HUES48 (cell line): Measurements from ENCODE around the gene PHLDB3.

Experiments
- H3K27ac ChIP-seq: one replicate; pipeline ENCODE4 v1.7.0; 2013; ENCODE audit warnings: low read depth, low read length, inconsistent platforms
- H3K27me3 ChIP-seq: 2 replicates; pipeline ENCODE4 v1.6.1; 2013; ENCODE audit warnings: mild to moderate bottlenecking, low read length; ENCODE audit not compliant: control insufficient read depth, insufficient read depth
- H3K36me3 ChIP-seq: 2 replicates; pipeline ENCODE4 v1.6.1; 2013; ENCODE audit warnings: low read length; ENCODE audit not compliant: control insufficient read depth, insufficient read depth
- H3K4me1 ChIP-seq: 2 replicates; pipeline ENCODE4 v1.6.1; 2013; ENCODE audit warnings: mild to moderate bottlenecking, low read length; ENCODE audit not compliant: control insufficient read depth, insufficient read depth
- H3K4me3 ChIP-seq: 2 replicates; pipeline ENCODE4 v1.5.1; 2013; ENCODE audit warnings: mild to moderate bottlenecking, low read depth, low read length
- H3K9ac ChIP-seq: 2 replicates; pipeline ENCODE4 v1.6.1; 2013; ENCODE audit warnings: mild to moderate bottlenecking, low read depth, low read length, moderate library complexity
- H3K9me3 ChIP-seq: 2 replicates; pipeline ENCODE4 v1.6.1; 2013; ENCODE audit warnings: low read length; ENCODE audit not compliant: control insufficient read depth, insufficient read depth

The PHLDB3 gene

GRCh38 chr19:43541920-43542650 is 37.5 kb upstream of the PHLDB3 start:
- peaks cover 71% of the 10 kb centered on the region for H3K36me3 ChIP-seq
- no peak overlapping the region for H3K27ac ChIP-seq
- H3K9ac ChIP-seq: no peak overlapping the region
- no peaks in the 10 kb centered on the region for H3K27me3 ChIP-seq
- H3K4me1 ChIP-seq: no peaks in the 10 kb centered on the region
- 0 out of 2 replicates have a peak, but pooled peaks cover 9% of the 10 kb centered on the region for H3K9me3 ChIP-seq
- no peak overlapping the region for H3K4me3 ChIP-seq

DNA sequence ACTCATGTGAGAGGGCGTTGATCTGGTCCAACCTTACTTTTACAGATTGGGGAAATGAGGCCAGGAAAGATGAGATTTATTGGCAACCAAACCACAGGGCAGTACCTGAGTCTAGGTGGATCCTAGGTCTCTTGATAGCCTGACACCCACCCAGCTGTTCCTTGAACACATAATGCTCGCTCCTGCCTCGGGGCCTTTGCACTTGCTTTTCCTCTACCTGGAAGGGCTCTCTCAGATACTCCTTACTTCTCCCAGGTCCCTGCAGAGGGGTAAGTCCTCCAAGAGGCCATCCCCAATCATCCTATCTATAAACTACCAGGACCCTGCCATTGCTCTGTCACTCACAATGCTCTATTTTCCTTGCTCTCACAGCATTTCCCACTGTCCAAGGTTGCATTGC is 35.8 kb upstream of the PHLDB3 start:
- Histone ChIP-seq H3K27me3 (no peaks in the 10 kb centered on the region), H3K9ac (no peak overlapping the region), H3K36me3 (peaks cover 65% of the 10 kb centered on the region), H3K4me1 (0 out of 2 replicates have a peak, but pooled peaks cover 4% of the 10 kb centered on the region), H3K4me3 (no peak overlapping the region), H3K27ac (no peak overlapping the region), H3K9me3 (0 out of 2 replicates have a peak, but pooled peaks cover 9% of the 10 kb centered on the region)

DNA sequence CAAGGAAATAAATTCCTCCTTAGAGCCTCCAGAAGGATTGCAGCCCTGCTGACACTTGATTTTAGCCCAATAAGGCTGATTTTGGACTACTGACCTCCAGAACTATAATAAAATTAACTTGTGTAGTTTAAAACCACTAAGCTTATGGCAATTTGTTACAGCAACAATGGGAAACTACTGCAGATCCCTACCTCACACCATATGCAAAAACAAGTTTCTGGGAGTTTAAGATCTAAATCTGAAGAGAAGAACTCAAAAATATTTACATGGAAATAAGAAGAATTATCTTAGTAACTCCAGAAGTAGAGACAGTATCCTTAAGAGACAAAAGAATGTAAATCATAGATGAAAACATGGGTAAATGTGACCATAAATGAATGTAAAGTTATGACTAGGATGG is 34.4 kb upstream of the PHLDB3 start:
- no peak overlapping the region for H3K4me3 ChIP-seq
- H3K9me3 ChIP-seq: 0 out of 2 replicates have a peak, but pooled peaks cover 9% of the 10 kb centered on the region
- H3K9ac ChIP-seq: no peak overlapping the region
- H3K27ac ChIP-seq: no peak overlapping the region
- H3K27me3 ChIP-seq: no peaks in the 10 kb centered on the region
- peaks cover 11% of the 10 kb centered on the region; the same call in 1 of the 2 replicates for H3K4me1 ChIP-seq
- H3K36me3 ChIP-seq: peaks cover 56% of the 10 kb centered on the region

- peak overlapping the region; percentile 75; the same call in 1 of the 2 replicates for H3K4me3 ChIP-seq
- H3K4me1 ChIP-seq: peaks cover 11% of the 10 kb centered on the region; the same call in 1 of the 2 replicates
- no peak overlapping the region for H3K27ac ChIP-seq
- H3K27me3 ChIP-seq: no peaks in the 10 kb centered on the region
- H3K36me3 ChIP-seq: peaks cover 22% of the 10 kb centered on the region
- 0 out of 2 replicates have a peak, but pooled peaks cover 9% of the 10 kb centered on the region for H3K9me3 ChIP-seq
- no peak overlapping the region for H3K9ac ChIP-seq
These were observed 30.5 kb upstream of the PHLDB3 start for GRCh38 chr19:43534816-43535761.

DNA sequence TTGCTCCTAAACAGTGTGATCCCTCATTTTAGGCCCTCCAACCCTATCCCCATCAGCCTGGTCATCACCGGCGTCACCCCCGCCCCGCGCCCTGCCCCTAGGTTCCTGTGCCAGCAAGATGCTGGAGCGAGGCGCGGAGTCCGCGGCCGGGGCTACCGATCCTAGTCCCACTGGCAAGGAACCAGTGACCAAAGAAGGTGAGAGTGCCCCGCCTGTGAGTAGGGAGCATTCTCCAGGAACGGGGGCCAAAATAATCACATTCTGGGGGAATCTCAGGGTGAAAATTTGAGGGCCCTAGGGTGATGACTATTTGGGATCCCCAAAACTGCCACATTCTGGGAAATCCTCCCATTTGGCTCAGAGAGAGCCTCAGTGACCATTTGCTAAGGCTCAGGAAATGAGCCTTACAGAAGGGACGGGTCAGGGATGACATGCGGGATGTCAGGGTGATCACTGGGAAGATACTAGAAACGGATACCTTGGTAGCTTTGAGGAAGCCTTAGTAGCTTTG is 29.8 kb upstream of the PHLDB3 start:
- Histone ChIP-seq H3K27me3 (no peaks in the 10 kb centered on the region), H3K36me3 (peaks cover 18% of the 10 kb centered on the region), H3K9ac (no peak overlapping the region), H3K4me1 (peaks cover 11% of the 10 kb centered on the region; the same call in 1 of the 2 replicates), H3K4me3 (peak overlapping the region; percentile 75), H3K27ac (peak overlapping the region; percentile 36), H3K9me3 (0 out of 2 replicates have a peak, but pooled peaks cover 8% of the 10 kb centered on the region)

DNA sequence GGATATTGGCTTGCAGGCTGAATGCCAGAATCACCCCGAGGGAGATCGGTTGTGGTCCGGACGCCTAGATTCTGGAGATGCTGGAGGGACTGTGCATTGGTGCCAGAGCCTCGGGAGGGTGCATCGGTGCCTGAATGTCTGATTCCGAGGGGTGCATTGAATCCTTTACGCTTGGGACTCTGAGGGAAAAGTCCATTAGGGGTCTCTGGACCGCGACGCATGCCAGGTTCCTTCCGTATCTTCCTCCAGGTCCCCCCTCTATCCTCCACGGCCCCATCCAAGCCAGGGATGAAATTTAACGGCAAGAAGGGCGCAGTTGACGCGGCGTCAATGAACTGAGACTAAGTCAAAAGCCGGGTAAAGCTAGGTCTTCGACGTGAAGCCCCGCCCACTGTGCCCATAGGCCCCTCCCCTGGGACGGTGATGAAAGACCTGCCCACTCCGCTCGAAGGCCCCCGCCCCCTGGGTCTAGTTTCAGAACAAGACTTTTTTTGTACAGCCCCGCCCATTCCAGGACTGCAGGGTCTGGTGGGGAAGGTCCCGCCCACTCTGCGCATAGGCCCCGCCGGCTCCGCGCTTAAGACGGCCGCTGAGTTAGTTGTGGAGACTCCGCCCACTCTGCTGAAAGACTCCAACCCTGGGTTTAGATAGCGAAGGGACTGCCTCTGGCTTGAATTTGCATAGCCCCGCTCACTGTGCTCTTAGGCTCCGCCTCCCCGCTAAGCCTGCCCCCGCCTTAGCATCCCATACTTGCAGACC is 29.2 kb upstream of the PHLDB3 start:
- H3K27me3 ChIP-seq: no peaks in the 10 kb centered on the region
- peak overlapping the region; percentile 17; the same call in 1 of the 2 replicates for H3K9ac ChIP-seq
- H3K4me3 ChIP-seq: peak overlapping the region; percentile 75
- peaks cover 12% of the 10 kb centered on the region for H3K36me3 ChIP-seq
- H3K9me3 ChIP-seq: 0 out of 2 replicates have a peak, but pooled peaks cover 2% of the 10 kb centered on the region
- H3K4me1 ChIP-seq: peaks cover 11% of the 10 kb centered on the region; the same call in 1 of the 2 replicates
- peak overlapping the region; percentile 77 for H3K27ac ChIP-seq

DNA sequence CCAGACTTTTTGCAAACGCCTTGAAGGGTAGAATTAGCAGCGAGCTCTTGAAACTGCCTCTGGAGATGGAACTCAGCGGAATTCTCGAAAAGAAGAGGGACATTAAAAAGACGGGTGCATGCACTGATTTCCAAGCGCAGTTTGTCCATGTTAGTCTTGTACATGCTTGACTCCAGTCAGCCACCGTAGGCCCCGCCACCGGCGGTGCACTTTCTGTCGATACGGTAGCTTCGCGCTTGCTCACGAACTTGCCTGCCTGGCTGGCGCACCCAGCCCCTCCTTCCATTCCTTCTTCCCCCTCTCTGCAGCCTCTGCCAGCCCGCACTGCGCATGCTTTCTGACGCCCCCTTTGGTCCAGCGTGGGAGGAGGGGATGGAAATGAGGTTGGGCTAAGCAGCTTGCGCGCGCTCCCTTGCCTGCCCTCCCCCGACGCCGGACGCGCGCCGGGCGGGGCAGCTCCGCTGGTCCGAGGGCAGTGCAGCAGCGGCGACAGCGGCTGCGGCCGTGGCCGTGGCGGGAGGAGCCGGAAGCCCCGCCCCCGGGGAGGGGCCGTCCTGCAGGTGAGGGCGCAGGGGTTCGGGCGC is 28.5 kb upstream of the PHLDB3 start, which contains the start of gene ZNF575:
TSS of gene ZNF575 (plus strand) at position 227 of the 584 bp plus-strand sequence. CDS start 1,235 bp downstream, outside the sequence.
- peak within 1 kb of the TSS; percentile 34 for H3K9ac ChIP-seq
- H3K4me3 ChIP-seq: peak within 1 kb of the TSS; percentile 75
- H3K27me3 ChIP-seq: peaks cover 5% of the 10 kb centered on the region; the same call in 1 of the 2 replicates
- H3K36me3 ChIP-seq: 0 out of 2 replicates have a peak, but pooled peaks cover 6% of the 10 kb centered on the region
- peak within 1 kb of the TSS; percentile 77 for H3K27ac ChIP-seq
- H3K4me1 ChIP-seq: peaks cover 11% of the 10 kb centered on the region; the same call in 1 of the 2 replicates
- no peaks in the 10 kb centered on the region for H3K9me3 ChIP-seq

DNA sequence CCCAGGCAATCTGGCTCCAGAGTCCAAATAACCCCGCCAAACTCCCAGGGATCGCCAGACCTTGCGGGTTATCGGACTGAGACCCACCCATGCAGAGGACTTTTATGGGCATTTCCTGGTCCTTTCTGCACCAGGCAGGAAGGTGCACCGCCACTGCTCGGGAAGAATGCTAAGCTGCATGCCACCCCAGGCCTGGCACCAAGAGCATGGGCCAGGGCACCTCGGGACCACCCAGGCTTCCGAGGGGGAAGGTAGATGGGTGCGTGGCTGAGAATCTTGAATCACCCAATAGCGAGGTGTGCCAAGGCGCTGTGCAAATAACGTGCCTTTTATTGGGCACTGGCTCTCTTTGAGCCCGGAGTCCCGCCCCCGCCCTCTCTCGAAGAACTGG is 28.0 kb upstream of the PHLDB3 start:
- Histone ChIP-seq H3K9me3 (no peaks in the 10 kb centered on the region), H3K36me3 (0 out of 2 replicates have a peak, but pooled peaks cover 3% of the 10 kb centered on the region), H3K9ac (peak overlapping the region; percentile 34; the same call in 1 of the 2 replicates), H3K4me1 (peaks cover 11% of the 10 kb centered on the region; the same call in 1 of the 2 replicates), H3K27ac (peak overlapping the region; percentile 72), H3K4me3 (peak overlapping the region; percentile 75), H3K27me3 (peaks cover 9% of the 10 kb centered on the region)

- H3K9ac ChIP-seq: no peak overlapping the region
- no peaks in the 10 kb centered on the region for H3K36me3 ChIP-seq
- peaks cover 25% of the 10 kb centered on the region for H3K27me3 ChIP-seq
- H3K4me1 ChIP-seq: peaks cover 6% of the 10 kb centered on the region
- no peak overlapping the region for H3K4me3 ChIP-seq
- no peaks in the 10 kb centered on the region for H3K9me3 ChIP-seq
- H3K27ac ChIP-seq: no peak overlapping the region
These were observed 23.5 kb upstream of the PHLDB3 start for GRCh38 chr19:43527860-43528622.
